Measurements from ENCODE around the gene TSPAN15.
"Not testable (repeated sequence)": the region's sequence is repeated elsewhere in the genome, so short reads cannot be mapped to it uniquely, and the experiment has no call there.

TSPAN15 gene

GRCh38 chr10:69504576-69505250 lies 53.4 kb downstream of the TSPAN15 start:
- no peak for DNase-seq

DNA sequence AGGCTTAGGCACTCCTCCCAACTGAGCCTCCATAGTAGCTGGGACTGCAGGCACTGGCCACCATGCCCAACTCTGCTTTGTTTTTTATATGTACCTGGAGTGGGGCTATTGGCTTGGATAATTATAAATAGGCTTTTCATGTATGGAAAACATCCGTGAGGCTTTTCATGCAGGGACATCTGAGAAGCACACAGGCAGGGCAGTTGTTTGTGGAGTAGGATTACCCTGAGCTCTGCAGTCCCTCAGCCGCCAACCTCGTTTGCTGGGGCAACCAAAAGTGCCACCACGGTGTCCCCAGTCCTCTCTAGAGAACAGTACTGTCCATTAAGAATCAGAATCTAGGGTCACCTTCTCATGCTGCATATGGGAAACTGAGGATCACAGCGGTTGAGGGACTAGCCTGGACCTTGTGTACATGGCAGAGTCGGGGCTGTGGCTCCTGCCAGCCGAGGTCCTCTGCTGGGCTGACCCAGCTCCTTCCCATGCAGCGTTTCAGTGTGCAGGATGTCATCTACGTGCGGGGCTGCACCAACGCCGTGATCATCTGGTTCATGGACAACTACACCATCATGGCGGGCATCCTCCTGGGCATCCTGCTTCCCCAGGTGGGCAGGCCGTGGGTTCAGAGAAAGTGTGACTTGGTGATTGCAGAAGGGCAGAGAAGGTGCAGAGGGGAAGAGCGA lies 54.5 kb downstream of the TSPAN15 start:
- no peak for DNase-seq

DNA sequence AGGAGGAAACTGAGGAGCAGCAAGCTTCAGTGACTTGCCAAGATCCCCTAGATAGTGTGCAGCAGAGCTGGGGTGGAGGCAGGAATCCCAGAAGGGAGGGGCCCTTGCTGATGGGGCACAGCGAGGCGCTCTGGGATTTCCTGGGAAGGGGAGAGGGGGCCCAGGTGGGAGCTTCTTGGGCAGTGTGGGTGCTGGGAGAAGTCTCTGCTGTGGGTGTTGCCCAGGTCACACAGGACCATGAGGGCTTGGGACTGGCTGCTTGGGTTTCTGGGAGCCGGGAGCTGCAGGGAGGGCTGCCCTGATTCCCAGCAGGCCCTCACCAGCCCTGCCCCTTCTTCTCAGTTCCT lies 55.2 kb downstream of the TSPAN15 start:
- DNase-seq = no peak

DNA sequence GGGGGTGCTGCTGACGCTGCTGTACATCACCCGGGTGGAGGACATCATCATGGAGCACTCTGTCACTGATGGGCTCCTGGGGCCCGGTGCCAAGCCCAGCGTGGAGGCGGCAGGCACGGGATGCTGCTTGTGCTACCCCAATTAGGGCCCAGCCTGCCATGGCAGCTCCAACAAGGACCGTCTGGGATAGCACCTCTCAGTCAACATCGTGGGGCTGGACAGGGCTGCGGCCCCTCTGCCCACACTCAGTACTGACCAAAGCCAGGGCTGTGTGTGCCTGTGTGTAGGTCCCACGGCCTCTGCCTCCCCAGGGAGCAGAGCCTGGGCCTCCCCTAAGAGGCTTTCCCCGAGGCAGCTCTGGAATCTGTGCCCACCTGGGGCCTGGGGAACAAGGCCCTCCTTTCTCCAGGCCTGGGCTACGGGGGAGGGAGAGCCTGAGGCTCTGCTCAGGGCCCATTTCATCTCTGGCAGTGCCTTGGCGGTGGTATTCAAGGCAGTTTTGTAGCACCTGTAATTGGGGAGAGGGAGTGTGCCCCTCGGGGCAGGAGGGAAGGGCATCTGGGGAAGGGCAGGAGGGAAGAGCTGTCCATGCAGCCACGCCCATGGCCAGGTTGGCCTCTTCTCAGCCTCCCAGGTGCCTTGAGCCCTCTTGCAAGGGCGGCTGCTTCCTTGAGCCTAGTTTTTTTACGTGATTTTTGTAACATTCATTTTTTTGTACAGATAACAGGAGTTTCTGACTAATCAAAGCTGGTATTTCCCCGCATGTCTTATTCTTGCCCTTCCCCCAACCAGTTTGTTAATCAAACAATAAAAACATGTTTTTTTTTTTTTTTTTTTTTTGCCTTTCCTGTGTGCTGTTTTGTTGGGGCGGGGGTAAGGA lies 55.8 kb downstream of the TSPAN15 start:
- no peak for DNase-seq

- no peak for DNase-seq
These were observed 57.6 kb downstream of the TSPAN15 start for GRCh38 chr10:69508738-69509340.

DNA sequence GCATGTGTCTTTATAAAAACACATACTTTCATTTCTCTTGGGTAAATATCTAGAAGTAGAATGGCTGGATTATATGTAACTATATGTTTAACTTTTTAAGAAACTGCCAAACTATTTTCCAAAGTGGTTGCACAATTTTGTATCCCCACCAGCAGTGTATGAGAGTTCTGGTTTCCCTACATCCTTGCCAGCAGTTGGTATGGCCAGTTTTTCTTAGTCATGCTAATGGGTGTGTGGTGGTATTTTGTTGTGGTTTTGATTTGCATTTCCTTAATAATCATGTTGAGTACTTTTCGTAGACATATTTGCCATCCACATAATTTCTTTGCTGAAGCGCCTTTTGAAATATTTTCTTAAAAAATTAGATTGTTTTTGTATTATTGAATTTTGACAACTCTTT lies 61.6 kb downstream of the TSPAN15 start:
- DNase-seq = no peak

GRCh38 chr10:69513617-69514016 lies 62.4 kb downstream of the TSPAN15 start:
- no peak for DNase-seq

- peak; percentile 66 for DNase-seq
These were observed 64.5 kb downstream of the TSPAN15 start for GRCh38 chr10:69515699-69516259.

GRCh38 chr10:69516316-69516715 lies 65.1 kb downstream of the TSPAN15 start:
- DNase-seq = no peak

GRCh38 chr10:69516796-69517195 lies 65.5 kb downstream of the TSPAN15 start:
- no peak for DNase-seq

GRCh38 chr10:69517271-69517848 lies 66.1 kb downstream of the TSPAN15 start:
- no peak for DNase-seq

- DNase-seq = no peak
These were observed 76.7 kb downstream of the TSPAN15 start for GRCh38 chr10:69527961-69528360.

DNA sequence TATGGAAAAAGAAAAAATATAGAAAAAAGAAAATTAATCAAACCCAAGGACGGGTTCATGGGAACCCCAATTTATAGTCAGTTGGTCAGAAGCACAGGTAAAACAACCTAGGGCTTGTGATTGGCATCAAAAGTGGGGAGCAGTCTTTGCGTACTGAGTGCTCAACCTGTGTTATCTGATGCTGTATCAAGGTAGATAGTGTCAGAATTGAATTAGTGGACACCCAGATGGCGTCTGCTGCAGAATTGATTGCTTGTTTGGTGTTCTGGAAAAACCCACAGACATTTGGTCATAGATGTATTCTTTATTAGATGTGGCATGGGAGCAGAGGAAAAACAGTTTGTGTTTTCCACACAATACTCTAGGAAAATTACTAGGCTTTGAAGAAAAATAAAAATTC lies 82.4 kb downstream of the TSPAN15 start:
- DNase-seq = no peak

GRCh38 chr10:69536521-69536920 lies 85.3 kb downstream of the TSPAN15 start:
- DNase-seq = not testable (repeated sequence)

GRCh38 chr10:69537449-69537848 lies 86.2 kb downstream of the TSPAN15 start:
- no peak for DNase-seq

- no peak for DNase-seq
These were observed 87.2 kb downstream of the TSPAN15 start for GRCh38 chr10:69538461-69538860.

DNA sequence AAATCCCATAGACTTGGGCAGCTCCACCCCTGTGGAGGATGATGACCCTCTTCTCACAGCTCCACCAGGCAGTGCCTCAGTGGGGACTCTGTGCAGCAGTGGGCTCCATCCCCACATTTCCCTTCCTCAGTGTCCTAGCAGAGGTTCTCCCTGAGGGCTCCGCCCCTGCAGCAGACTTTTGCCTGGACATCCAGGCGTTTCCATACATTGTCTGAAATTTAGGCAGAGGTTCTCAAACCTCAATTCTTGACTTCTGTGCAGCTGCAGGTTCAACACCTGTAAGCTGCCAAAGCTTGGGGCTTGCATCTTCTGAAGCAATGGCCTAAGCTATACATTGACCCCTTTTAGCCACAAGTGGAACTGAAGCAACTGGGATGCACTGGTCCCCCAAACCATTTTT lies 90.2 kb downstream of the TSPAN15 start:
- DNase-seq = no peak

DNA sequence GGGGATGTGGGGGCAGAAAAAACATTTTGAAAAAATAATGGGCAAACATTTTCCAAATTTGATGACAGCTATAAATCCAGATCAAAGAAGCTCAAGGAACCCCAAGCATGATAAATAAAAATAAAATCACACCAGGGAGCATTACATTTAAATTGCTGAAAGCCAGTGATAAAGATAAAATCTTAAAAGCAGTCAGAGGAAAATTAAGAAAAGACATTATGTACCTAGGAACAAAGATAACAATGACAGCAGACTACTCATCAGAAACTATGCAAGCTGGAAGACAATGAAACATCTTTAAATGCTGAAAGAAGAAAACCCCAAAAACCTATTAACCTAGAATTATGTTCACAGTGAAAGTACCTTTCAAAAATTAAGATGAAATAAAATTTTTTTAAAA lies 98.7 kb downstream of the TSPAN15 start:
- DNase-seq = no peak

DNA sequence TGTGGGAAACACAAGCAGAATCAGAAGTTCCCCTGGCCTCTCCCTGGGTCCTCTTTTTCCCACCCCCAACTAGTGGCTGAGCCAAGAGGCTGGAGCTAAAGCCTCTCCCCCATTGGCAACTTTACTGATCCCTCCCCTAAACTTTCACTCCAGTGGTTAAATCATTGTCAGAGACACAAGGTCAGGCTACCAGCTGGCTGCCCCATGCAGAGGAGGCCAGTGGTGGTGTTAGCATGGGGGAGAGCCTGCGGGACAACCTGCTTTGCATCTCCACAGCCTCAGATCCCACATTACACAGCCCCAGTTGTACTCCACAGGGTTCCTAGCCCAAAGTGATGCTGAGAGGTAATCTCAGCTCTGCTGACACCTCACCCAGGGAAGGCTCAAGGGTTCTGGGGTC lies 101.0 kb downstream of the TSPAN15 start:
- no peak for DNase-seq

- no peak for DNase-seq
These were observed 102.1 kb downstream of the TSPAN15 start for GRCh38 chr10:69553328-69553727.

DNA sequence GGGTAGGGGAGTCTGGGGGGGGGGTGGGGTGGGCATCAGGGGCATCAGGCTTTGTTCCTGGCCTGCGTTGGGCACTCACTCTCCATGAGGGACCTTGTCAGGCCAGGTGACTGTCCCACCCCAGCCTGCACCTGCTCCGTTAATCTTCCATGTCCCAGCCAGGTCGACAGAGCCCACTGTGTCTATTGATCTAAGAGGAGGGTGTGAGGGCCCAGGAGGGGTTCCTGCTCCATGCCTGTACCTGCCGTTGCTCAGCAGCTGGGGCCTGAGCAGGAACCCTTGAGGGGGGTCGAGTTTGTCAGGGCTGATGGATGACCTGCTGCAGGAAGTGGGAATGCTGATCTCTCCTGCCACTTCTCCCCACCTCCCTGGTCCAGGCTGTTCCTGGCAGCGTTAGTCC lies 103.3 kb downstream of the TSPAN15 start:
- DNase-seq = no peak
